GM23338 (cell line): ENCODE measurements around the gene FUT3. TPM values are rescaled to one million over a fixed set of nuclear protein-coding genes. Genes with fewer than 3 reads are reported as not detected.

Source experiments
- ATAC-seq: fragments of 200-7000 bp; cut with Tn5 transposase; 3 replicates; pipeline ENCODE4 v1.9.1; 2020
- DNase-seq: peaks from one replicate; pipeline ENCODE4 v3.0.0-alpha.2; 2015; ENCODE audit warnings: low spot score
- H2AFZ ChIP-seq: fragments of 200-600 bp; sonication (generic); 2 replicates; pipeline ENCODE4 v1.8.0; 2016; ENCODE audit warnings: antibody characterized with exemption, mild to moderate bottlenecking, moderate library complexity
- H3F3A ChIP-seq: fragments of 200-600 bp; sonication (generic); replicated peaks from 2 replicates; pipeline ENCODE4 v1.8.0; 2017; ENCODE audit warnings: antibody characterized with exemption, mixed run types, low read depth
- H3K27ac ChIP-seq: fragments of 200-600 bp; sonication (generic); 2 replicates; pipeline ENCODE4 v1.6.1; 2016; ENCODE audit warnings: low read depth
- H3K27me3 ChIP-seq: fragments of 200-600 bp; sonication (generic); 2 replicates; pipeline ENCODE4 v1.8.0; 2016; ENCODE audit warnings: mild to moderate bottlenecking, mixed run types, moderate library complexity; ENCODE audit not compliant: insufficient read depth
- H3K36me3 ChIP-seq: fragments of 200-600 bp; sonication (generic); 2 replicates; pipeline ENCODE4 v1.8.0; 2016; ENCODE audit warnings: mild to moderate bottlenecking; ENCODE audit not compliant: insufficient read depth
- H3K4me1 ChIP-seq: fragments of 200-600 bp; sonication (generic); 2 replicates; pipeline ENCODE4 v1.8.0; 2016; ENCODE audit warnings: mild to moderate bottlenecking, moderate library complexity; ENCODE audit not compliant: insufficient read depth
- H3K4me2 ChIP-seq: fragments of 200-600 bp; sonication (generic); 2 replicates; pipeline ENCODE4 v1.7.1; 2017; ENCODE audit warnings: mixed run types
- H3K4me3 ChIP-seq: fragments of 200-600 bp; sonication (generic); 2 replicates; pipeline ENCODE4 v1.6.1; 2016; ENCODE audit warnings: mixed run types
- H3K79me2 ChIP-seq: fragments of 200-600 bp; sonication (generic); replicated peaks from 2 replicates; pipeline ENCODE4 v1.8.0; 2017; ENCODE audit warnings: mild to moderate bottlenecking; ENCODE audit not compliant: insufficient read depth
- H3K9me2 ChIP-seq: fragments of 200-600 bp; sonication (generic); 2 replicates; pipeline ENCODE4 v1.8.0; 2017; ENCODE audit not compliant: insufficient read depth
- H4K20me1 ChIP-seq: fragments of 200-600 bp; sonication (generic); replicated peaks from 2 replicates; pipeline ENCODE4 v1.8.0; 2017; ENCODE audit warnings: mild to moderate bottlenecking; ENCODE audit not compliant: insufficient read depth
- H3K27ac Mint-ChIP-seq: 2 replicates; pipeline ENCODE4 v1.8.0; 2020; ENCODE audit warnings: inconsistent platforms, mild to moderate bottlenecking, moderate library complexity, mixed read lengths
- H3K27me3 Mint-ChIP-seq: 3 replicates; pipeline ENCODE4 v1.8.0; 2022; ENCODE audit warnings: low read depth, mild to moderate bottlenecking, moderate library complexity, mixed read lengths, inconsistent platforms; ENCODE audit not compliant: insufficient read depth, poor library complexity
- H3K36me3 Mint-ChIP-seq: 3 replicates; pipeline ENCODE4 v1.8.0; 2021; ENCODE audit warnings: low read depth, mild to moderate bottlenecking, inconsistent platforms, moderate library complexity, mixed read lengths
- H3K4me1 Mint-ChIP-seq: 3 replicates; pipeline ENCODE4 v1.8.0; 2020; ENCODE audit warnings: mild to moderate bottlenecking, inconsistent platforms, mixed read lengths
- H3K4me3 Mint-ChIP-seq: 3 replicates; pipeline ENCODE4 v1.8.0; 2021; ENCODE audit warnings: moderate library complexity, mild to moderate bottlenecking, inconsistent platforms, mixed read lengths
- H3K9me3 Mint-ChIP-seq: 3 replicates; pipeline ENCODE4 v1.8.0; 2020; ENCODE audit warnings: moderate library complexity, mild to moderate bottlenecking, inconsistent platforms, mixed read lengths
- CREB1 ChIP-seq: fragments of 250-450 bp; sonication (Bioruptor Pico); IDR thresholded peaks from 2 replicates; pipeline ENCODE4 v1.5.0; 2020; ENCODE audit warnings: low read depth, mild to moderate bottlenecking, moderate library complexity
- CTCF ChIP-seq, 2 experiments: fragments of 200-600 bp in 1 of 2; sonication (generic) in 1 of 2; conservative IDR thresholded peaks; 2 replicates each; pipeline versions ENCODE4 v1.5.1 to v1.6.1; 2016 to 2017; ENCODE audit warnings: antibody characterized with exemption in 2 of 2, low read depth in 2 of 2, mild to moderate bottlenecking in 2 of 2, moderate library complexity in 1 of 2
- ETS1 ChIP-seq: IDR thresholded peaks from 2 replicates; pipeline ENCODE4 v1.6.1; 2016; ENCODE audit warnings: antibody characterized with exemption
- EZH2 ChIP-seq: fragments of 200-600 bp; sonication (generic); IDR thresholded peaks from one replicate; pipeline ENCODE4 v1.8.0; 2017; ENCODE audit warnings: antibody characterized with exemption, mild to moderate bottlenecking, low read depth; ENCODE audit not compliant: unreplicated experiment
- EZH2phosphoT487 ChIP-seq: fragments of 200-600 bp; sonication (generic); IDR thresholded peaks from one replicate; pipeline ENCODE4 v1.8.1; 2018; ENCODE audit warnings: antibody characterized with exemption; ENCODE audit not compliant: unreplicated experiment
- JUNB ChIP-seq: IDR thresholded peaks from one replicate; pipeline ENCODE4 v1.6.1; 2016; ENCODE audit warnings: antibody characterized with exemption; ENCODE audit not compliant: unreplicated experiment
- NANOG ChIP-seq: IDR thresholded peaks from 2 replicates; pipeline ENCODE4 v1.6.1; 2016; ENCODE audit warnings: antibody characterized with exemption, borderline replicate concordance
- POLR2AphosphoS5 ChIP-seq: IDR thresholded peaks from 2 replicates; pipeline ENCODE4 v1.6.1; 2016; ENCODE audit warnings: antibody characterized with exemption, low read depth
- REST ChIP-seq: IDR thresholded peaks from one replicate; pipeline ENCODE4 v1.6.1; 2018; ENCODE audit warnings: antibody characterized with exemption; ENCODE audit not compliant: unreplicated experiment
- STAT1 ChIP-seq: IDR thresholded peaks from one replicate; pipeline ENCODE4 v1.6.1; 2016; ENCODE audit warnings: antibody characterized with exemption; ENCODE audit not compliant: unreplicated experiment
- ZNF114 ChIP-seq: fragments of 250-450 bp; sonication (Bioruptor Pico); IDR thresholded peaks from 2 replicates; pipeline ENCODE4 v1.5.0; 2020; ENCODE audit warnings: mild to moderate bottlenecking, moderate library complexity
- ZNF331 ChIP-seq: fragments of 250-450 bp; sonication (Bioruptor Pico); IDR thresholded peaks from 2 replicates; pipeline ENCODE4 v1.5.0; 2020; ENCODE audit warnings: low read depth, mild to moderate bottlenecking, moderate library complexity
- ZNF462 ChIP-seq: fragments of 250-450 bp; sonication (Bioruptor Pico); IDR thresholded peaks from 2 replicates; pipeline ENCODE4 v1.5.0; 2020; ENCODE audit warnings: mild to moderate bottlenecking, moderate library complexity
- polyA plus RNA-seq: library from polyadenylated mRNA; unstranded; fragments of >200 nt; fragmentation: Nextera tagmentation; extraction: Ambion mirVana; gene quantifications from 2 replicates; pipeline ENCODE4 v1.2.1, GENCODE V29; 2016
- total RNA-seq: library from RNA; depleted of rRNA; stranded (reverse); fragments of >200 nt; shearing (Covaris generic); gene quantifications from 2 replicates; pipeline ENCODE4 v1.2.3, GENCODE V29; 2014

The FUT3 gene
- total and polyA plus RNA-seq, 2 experiments from 2014 or later = 0.45 TPM; not detected in 1

GRCh38 chr19:5827342-5827890 lies 23.8 kb downstream of the FUT3 start:
- Histone ChIP-seq H3K27me3 (no peaks in the 10 kb centered on the region), H2AFZ (no peak overlapping the region), H3F3A (no peaks in the 10 kb centered on the region), H3K36me3 (no peaks in the 10 kb centered on the region), H3K4me1 (peaks cover 4% of the 10 kb centered on the region; the same call in 1 of the 2 replicates), H3K27ac (no peak overlapping the region), H3K79me2 (no peaks in the 10 kb centered on the region), H4K20me1 (no peaks in the 10 kb centered on the region), H3K4me2 (peak overlapping the region; percentile 73), H3K4me3 (peak overlapping the region; percentile 86), H3K9me2 (no peaks in the 10 kb centered on the region)
- no peak overlapping the region for H3K27ac Mint-ChIP-seq
- ATAC-seq (no peak), DNase-seq (no peak)
- H3K36me3 Mint-ChIP-seq = no peaks in the 10 kb centered on the region
- TF ChIP-seq ZNF331 (CRISPR knock-in tag) = no peak
- no peak for TF ChIP-seq STAT1
- TF ChIP-seq EZH2phosphoT487 = no peak
- TF ChIP-seq NANOG = no peak
- no peak for TF ChIP-seq EZH2
- no peak for TF ChIP-seq ZNF462 (CRISPR knock-in tag)
- no peak for TF ChIP-seq REST
- TF ChIP-seq CREB1 = no peak
- no peak for TF ChIP-seq ETS1
- TF ChIP-seq ZNF114 (CRISPR knock-in tag) = no peak
- no peak for TF ChIP-seq JUNB
- no peak for TF ChIP-seq POLR2AphosphoS5
- no peak for TF ChIP-seq CTCF (conservative IDR thresholded peaks at IDR 0.05; ENCODE audit: low read depth in 2 of 2)
- peaks cover 7% of the 10 kb centered on the region for H3K4me1 Mint-ChIP-seq
- 0 out of 3 replicates have a peak, but pooled peaks cover 2% of the 10 kb centered on the region for H3K9me3 Mint-ChIP-seq
- H3K27me3 Mint-ChIP-seq = peaks cover 25% of the 10 kb centered on the region
- H3K4me3 Mint-ChIP-seq = peak overlapping the region; percentile 95
